NCI-H1092 (cell line): Measurements from ENCODE around the gene TM7SF2.

Experiments used
- DNase-seq: peaks from one replicate; lab custom pipeline; 2025; lab: John Stamatoyannopoulos, UW

Gene TM7SF2

GRCh38 chr11:65157336-65157735, 45.7 kb downstream of the TM7SF2 start:
- no peak for DNase-seq

- no peak for DNase-seq
These were observed 47.3 kb downstream of the TM7SF2 start for GRCh38 chr11:65159012-65159411.

GRCh38 chr11:65160643-65161042, 49.0 kb downstream of the TM7SF2 start:
- DNase-seq, result no peak

GRCh38 chr11:65163684-65164083, 52.0 kb downstream of the TM7SF2 start:
- DNase-seq, result no peak
